Measurements from ENCODE around the gene SCYGR2. TPM values are rescaled to one million over a fixed set of nuclear protein-coding genes. Genes with fewer than 3 reads are reported as not detected.

The SCYGR2 gene
- total and polyA plus RNA-seq, 2 donors (not counting 3 experiments of a cell fraction or from before 2014, with no cell fraction given) = not detected

GRCh38 chr2:227602358-227602757 is 3.7 kb downstream of the SCYGR2 start:
- Histone ChIP-seq H4K20me1 (replicated peaks; ENCODE audit: control insufficient read depth, extremely low read depth, insufficient read depth, low read length) (no peaks in the 10 kb centered on the region), H3K79me2 (ENCODE audit: control insufficient read depth, insufficient read depth, low read length) (no peaks in the 10 kb centered on the region), H3K4me1 (ENCODE audit: control insufficient read depth, extremely low read depth, insufficient read depth, low read length) (no peaks in the 10 kb centered on the region), H2AFZ (ENCODE audit: low read depth, low read length) (no peak overlapping the region), H3K9me3 (replicated peaks; ENCODE audit: control insufficient read depth, insufficient read depth, low read length) (no peaks in the 10 kb centered on the region), H3K4me2 (ENCODE audit: insufficient read depth, low read length) (no peak overlapping the region), H3K4me3 (replicated peaks in 1 of 3; ENCODE audit: insufficient read depth in 1 of 3, low read depth in 1 of 3, low read length in 3 of 3) (no peak overlapping the region), H3K36me3 (ENCODE audit: control insufficient read depth in 2 of 2, extremely low read depth in 1 of 2, insufficient read depth in 2 of 2, low read length in 2 of 2) (no peaks in the 10 kb centered on the region), H3K9ac (replicated peaks; ENCODE audit: extremely low read depth, insufficient read depth, low read length) (no peak overlapping the region), H3K27ac (ENCODE audit: insufficient read depth, low read depth, low read length) (no peak overlapping the region), H3K27me3 (ENCODE audit: control insufficient read depth in 2 of 2, insufficient read depth in 2 of 2, low read length in 2 of 2) (no peaks in the 10 kb centered on the region), H3K9me1 (replicated peaks; ENCODE audit: control insufficient read depth, extremely low read depth, insufficient read depth, low read length) (no peaks in the 10 kb centered on the region)
- BruUV-seq (replicated peaks) = no TSS peak
- ChIA-PET CTCF (no interaction called here), POLR2A (no interaction called here)
- TF ChIP-seq EZH2 (IDR thresholded peaks at IDR 0.05; ENCODE audit: borderline replicate concordance, low read depth, low read length, severe bottlenecking) = no peak
- TF ChIP-seq GATA2 (IDR thresholded peaks at IDR 0.05; ENCODE audit: insufficient read depth, insufficient read length, low read depth, low read length) = no peak
- DNase-seq (ENCODE audit: low read depth, low spot score) (no peak), FAIRE-seq (no peak)
- dilution Hi-C loops (cut with MboI; ENCODE audit: extremely low pct_ligation_motif_present, low sequenced_read_pairs) (no loop called here), intact Hi-C loops (cut with micrococcal nuclease) (no loop called here)

- POLR2A ChIA-PET = no interaction called here
- DNase-seq (ENCODE audit: low read depth, low spot score) = no peak
- BruUV-seq (replicated peaks) = no TSS peak
- intact Hi-C loops (cut with micrococcal nuclease) (no loop called here), dilution Hi-C loops (cut with MboI; ENCODE audit: extremely low pct_ligation_motif_present, low sequenced_read_pairs) (no loop called here)
- Histone ChIP-seq H3K4me2 (ENCODE audit: insufficient read depth, low read length) (no peak overlapping the region), H3K9ac (replicated peaks; ENCODE audit: extremely low read depth, insufficient read depth, low read length) (no peak overlapping the region), H3K36me3 (ENCODE audit: control insufficient read depth in 2 of 2, extremely low read depth in 1 of 2, insufficient read depth in 2 of 2, low read length in 2 of 2) (no peaks in the 10 kb centered on the region), H3K4me1 (ENCODE audit: control insufficient read depth, extremely low read depth, insufficient read depth, low read length) (no peaks in the 10 kb centered on the region), H2AFZ (ENCODE audit: low read depth, low read length) (no peak overlapping the region), H3K4me3 (replicated peaks in 1 of 3; ENCODE audit: insufficient read depth in 1 of 3, low read depth in 1 of 3, low read length in 3 of 3) (no peak overlapping the region), H4K20me1 (replicated peaks; ENCODE audit: control insufficient read depth, extremely low read depth, insufficient read depth, low read length) (no peaks in the 10 kb centered on the region), H3K9me3 (replicated peaks; ENCODE audit: control insufficient read depth, insufficient read depth, low read length) (no peaks in the 10 kb centered on the region), H3K27ac (ENCODE audit: insufficient read depth, low read depth, low read length) (no peak overlapping the region), H3K79me2 (ENCODE audit: control insufficient read depth, insufficient read depth, low read length) (no peaks in the 10 kb centered on the region), H3K9me1 (replicated peaks; ENCODE audit: control insufficient read depth, extremely low read depth, insufficient read depth, low read length) (no peaks in the 10 kb centered on the region), H3K27me3 (ENCODE audit: control insufficient read depth in 2 of 2, insufficient read depth in 2 of 2, low read length in 2 of 2) (no peaks in the 10 kb centered on the region)
- CTCF ChIA-PET = no interaction called here
- TF ChIP-seq MYC (IDR thresholded peaks at IDR 0.05; ENCODE audit: low read depth, low read length) (no peak), JUN (IDR thresholded peaks at IDR 0.05; ENCODE audit: borderline replicate concordance, insufficient read depth, insufficient read length, low read depth) (no peak), POLR2AphosphoS5 (IDR thresholded peaks at IDR 0.05; ENCODE audit: insufficient read depth, low read depth, low read length) (no peak), GATA2 (IDR thresholded peaks at IDR 0.05; ENCODE audit: insufficient read depth, insufficient read length, low read depth, low read length) (no peak), FOS (IDR thresholded peaks at IDR 0.05; ENCODE audit: borderline replicate concordance, insufficient read depth, low read length) (no peak)
- no peak for FAIRE-seq
Measured at GRCh38 chr2:227606476-227606875, 7.8 kb downstream of the SCYGR2 start.
